IPS-18a (cell line): ENCODE results near the gene COMMD1.
"Not testable (repeated sequence)": the region's sequence is repeated elsewhere in the genome, so short reads cannot be mapped to it uniquely, and the experiment has no call there.

Experiments used
- H3K27ac ChIP-seq: one replicate; pipeline ENCODE4 v1.5.1; 2013; ENCODE audit warnings: low read length
- H3K27me3 ChIP-seq: one replicate; pipeline ENCODE4 v1.6.1; 2013; ENCODE audit warnings: mild to moderate bottlenecking, low read length; ENCODE audit not compliant: control insufficient read depth, insufficient read depth
- H3K36me3 ChIP-seq: one replicate; pipeline ENCODE4 v1.6.1; 2013; ENCODE audit warnings: low read depth, low read length; ENCODE audit not compliant: control insufficient read depth
- H3K4me1 ChIP-seq: one replicate; pipeline ENCODE4 v1.6.1; 2013; ENCODE audit warnings: low read depth, low read length; ENCODE audit not compliant: control insufficient read depth
- H3K4me3 ChIP-seq: one replicate; pipeline ENCODE4 v1.5.1; 2013; ENCODE audit warnings: low read length
- H3K9ac ChIP-seq: one replicate; pipeline ENCODE4 v1.6.1; 2013; ENCODE audit warnings: mild to moderate bottlenecking, low read length, moderate library complexity
- H3K9me3 ChIP-seq: one replicate; pipeline ENCODE4 v1.6.1; 2013; ENCODE audit warnings: low read depth, low read length; ENCODE audit not compliant: control insufficient read depth

Gene COMMD1

DNA sequence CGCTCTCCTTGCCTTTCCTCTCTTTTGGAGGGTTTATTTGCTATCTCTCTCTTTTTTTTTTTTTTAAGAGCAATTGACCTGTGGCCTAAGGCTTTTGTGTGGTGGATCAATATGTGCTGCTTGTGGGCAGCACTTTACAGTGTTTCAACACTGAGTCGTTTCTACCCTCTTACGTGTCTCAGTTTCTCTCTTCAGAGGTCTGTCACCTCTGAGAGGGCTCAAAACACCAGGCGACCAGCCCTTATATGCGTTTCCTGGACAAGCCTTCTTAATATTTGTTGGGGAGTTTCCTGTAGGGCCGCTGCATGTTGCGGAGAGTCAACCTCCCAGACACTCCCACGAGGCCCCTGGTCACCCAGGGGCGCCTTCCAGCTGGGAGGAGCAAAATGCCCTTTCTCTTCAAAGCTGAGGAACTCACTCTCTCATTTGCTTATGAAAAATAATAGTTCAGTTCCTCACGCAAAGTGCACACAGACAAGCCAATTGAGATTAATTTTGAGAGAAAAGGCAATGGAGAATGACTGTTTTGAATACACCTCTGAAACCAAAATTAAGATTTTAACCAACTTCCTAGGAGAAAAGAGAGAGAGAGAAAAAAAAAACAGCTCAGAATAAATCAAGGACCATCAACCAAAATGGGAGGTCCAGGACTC, 194.2 kb downstream of the COMMD1 start:
- no peak overlapping the region for H3K27ac ChIP-seq
- no peaks in the 10 kb centered on the region for H3K36me3 ChIP-seq
- no peaks in the 10 kb centered on the region for H3K27me3 ChIP-seq
- no peak overlapping the region for H3K9ac ChIP-seq
- H3K4me3 ChIP-seq: no peak overlapping the region
- H3K4me1 ChIP-seq: peaks cover 10% of the 10 kb centered on the region
- no peaks in the 10 kb centered on the region for H3K9me3 ChIP-seq

DNA sequence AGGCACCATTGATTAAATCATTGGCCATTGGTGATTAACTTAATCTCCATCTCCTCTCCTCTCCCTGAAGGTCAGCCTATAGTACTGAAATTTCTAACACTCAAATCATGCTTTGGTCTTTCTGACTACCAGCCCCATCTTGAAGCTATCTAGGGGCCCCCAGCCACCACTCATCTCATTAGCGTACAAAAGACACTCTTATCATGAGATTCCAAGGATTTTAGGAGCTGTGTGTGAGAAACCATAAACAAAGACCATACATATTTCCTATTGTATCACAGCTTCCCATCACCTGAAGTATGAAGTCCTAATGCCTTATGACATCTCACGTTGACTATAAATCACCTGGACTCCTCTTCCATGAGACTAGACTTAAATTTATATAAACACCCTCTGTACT, 196.4 kb downstream of the COMMD1 start:
- H3K36me3 ChIP-seq: no peaks in the 10 kb centered on the region
- H3K27ac ChIP-seq: no peak overlapping the region
- no peaks in the 10 kb centered on the region for H3K27me3 ChIP-seq
- no peak overlapping the region for H3K4me3 ChIP-seq
- H3K9me3 ChIP-seq: no peaks in the 10 kb centered on the region
- no peak overlapping the region for H3K9ac ChIP-seq
- peaks cover 3% of the 10 kb centered on the region for H3K4me1 ChIP-seq

GRCh38 chr2:62102402-62102920, 197.0 kb downstream of the COMMD1 start:
- Histone ChIP-seq H3K27ac (no peak overlapping the region), H3K4me1 (peaks cover 3% of the 10 kb centered on the region), H3K4me3 (no peak overlapping the region), H3K27me3 (no peaks in the 10 kb centered on the region), H3K9ac (no peak overlapping the region), H3K9me3 (no peaks in the 10 kb centered on the region), H3K36me3 (no peaks in the 10 kb centered on the region)

GRCh38 chr2:62109554-62109953, 204.1 kb downstream of the COMMD1 start:
- Histone ChIP-seq H3K36me3 (no peaks in the 10 kb centered on the region), H3K4me3 (no peak overlapping the region), H3K27me3 (no peaks in the 10 kb centered on the region), H3K27ac (no peak overlapping the region), H3K9me3 (no peaks in the 10 kb centered on the region), H3K4me1 (peaks cover 27% of the 10 kb centered on the region), H3K9ac (no peak overlapping the region)

- no peaks in the 10 kb centered on the region for H3K27me3 ChIP-seq
- peaks cover 33% of the 10 kb centered on the region for H3K4me1 ChIP-seq
- H3K27ac ChIP-seq: no peak overlapping the region
- no peaks in the 10 kb centered on the region for H3K36me3 ChIP-seq
- H3K4me3 ChIP-seq: no peak overlapping the region
- no peak overlapping the region for H3K9ac ChIP-seq
- no peaks in the 10 kb centered on the region for H3K9me3 ChIP-seq
These were observed 205.0 kb downstream of the COMMD1 start for GRCh38 chr2:62110415-62111025.

DNA sequence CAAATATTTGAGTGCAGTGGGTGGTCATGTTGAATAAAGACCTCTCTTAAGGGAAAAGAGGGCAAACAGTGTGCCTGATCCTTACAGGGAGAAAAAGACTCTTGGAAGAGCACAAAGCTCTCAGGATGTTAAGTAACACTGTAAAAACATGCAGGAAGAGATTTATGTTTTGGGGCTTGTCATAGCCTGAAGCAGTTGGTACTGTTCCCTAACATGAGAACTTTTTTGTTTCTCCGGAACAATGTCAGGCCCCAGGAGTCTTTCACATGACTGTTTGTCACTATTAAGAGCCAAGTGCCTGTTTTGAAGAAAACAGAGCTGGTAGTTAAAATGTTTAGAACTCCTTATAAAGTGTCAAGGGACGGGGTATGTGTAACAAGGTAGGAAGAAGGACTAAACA, 206.7 kb downstream of the COMMD1 start:
- H3K4me1 ChIP-seq: peaks cover 33% of the 10 kb centered on the region

DNA sequence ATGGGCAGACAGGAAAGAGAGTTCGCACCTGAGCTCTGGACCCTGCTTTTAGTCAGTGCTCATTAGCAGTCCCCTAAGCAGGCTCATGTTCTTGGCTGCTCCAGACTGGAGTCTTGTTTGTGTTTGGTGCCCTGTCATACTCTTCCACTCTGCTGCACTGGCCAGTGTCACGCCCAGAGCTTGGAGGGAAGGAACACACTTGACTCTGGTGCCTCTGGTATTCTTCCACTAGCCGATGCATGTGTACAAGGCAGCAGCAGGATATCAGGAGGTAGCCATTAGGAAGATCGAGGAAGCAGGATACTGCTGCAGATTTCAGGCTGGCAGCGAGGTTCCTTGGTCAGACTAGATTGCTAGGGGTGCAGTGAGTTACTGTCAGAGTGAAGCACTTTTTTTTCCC, 209.1 kb downstream of the COMMD1 start:
- no peaks in the 10 kb centered on the region for H3K9me3 ChIP-seq
- H3K9ac ChIP-seq: no peak overlapping the region
- no peaks in the 10 kb centered on the region for H3K36me3 ChIP-seq
- H3K27ac ChIP-seq: no peak overlapping the region
- H3K4me3 ChIP-seq: no peak overlapping the region
- peaks cover 33% of the 10 kb centered on the region for H3K4me1 ChIP-seq
- no peaks in the 10 kb centered on the region for H3K27me3 ChIP-seq

More for the DNA sequence above, 206.7 kb downstream of the COMMD1 start:
- no peak overlapping the region for H3K27ac ChIP-seq
- no peaks in the 10 kb centered on the region for H3K36me3 ChIP-seq
- H3K4me3 ChIP-seq: no peak overlapping the region
- H3K27me3 ChIP-seq: no peaks in the 10 kb centered on the region
- H3K9ac ChIP-seq: no peak overlapping the region
- no peaks in the 10 kb centered on the region for H3K9me3 ChIP-seq

- Histone ChIP-seq H3K36me3 (no peaks in the 10 kb centered on the region), H3K4me3 (no peak overlapping the region), H3K4me1 (peaks cover 16% of the 10 kb centered on the region), H3K27ac (no peak overlapping the region), H3K9me3 (no peaks in the 10 kb centered on the region), H3K9ac (no peak overlapping the region), H3K27me3 (no peaks in the 10 kb centered on the region)
These were observed 211.5 kb downstream of the COMMD1 start for GRCh38 chr2:62116983-62117382.

DNA sequence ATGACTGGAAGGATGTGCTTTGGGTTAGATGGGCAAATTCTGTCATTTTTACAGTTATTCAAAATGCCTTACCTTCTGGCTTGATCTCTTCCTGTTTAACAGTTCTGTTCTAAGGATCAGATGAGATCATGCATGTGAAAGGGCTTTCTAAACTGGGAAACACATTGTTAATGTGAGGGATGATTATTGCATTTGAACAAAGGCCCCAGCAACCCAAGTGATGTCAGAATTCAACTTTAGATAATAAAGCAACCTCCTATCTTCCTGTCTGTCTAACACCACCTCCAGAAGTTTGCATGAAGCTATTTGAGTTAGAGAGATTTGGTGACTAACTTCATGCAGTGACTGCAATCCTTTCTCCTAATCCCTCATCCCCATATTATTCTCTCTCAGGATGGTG, 212.7 kb downstream of the COMMD1 start:
- Histone ChIP-seq H3K27ac (no peak overlapping the region), H3K4me3 (no peak overlapping the region), H3K9me3 (no peaks in the 10 kb centered on the region), H3K4me1 (peaks cover 8% of the 10 kb centered on the region), H3K36me3 (no peaks in the 10 kb centered on the region), H3K27me3 (no peaks in the 10 kb centered on the region), H3K9ac (no peak overlapping the region)

- H3K9me3 ChIP-seq: no peaks in the 10 kb centered on the region
- H3K27me3 ChIP-seq: no peaks in the 10 kb centered on the region
- no peak overlapping the region for H3K27ac ChIP-seq
- no peaks in the 10 kb centered on the region for H3K36me3 ChIP-seq
- peaks cover 7% of the 10 kb centered on the region for H3K4me1 ChIP-seq
- no peak overlapping the region for H3K9ac ChIP-seq
- no peak overlapping the region for H3K4me3 ChIP-seq
These were observed 214.0 kb downstream of the COMMD1 start for GRCh38 chr2:62119311-62119974.

- H3K36me3 ChIP-seq, H3K9me3 ChIP-seq, H3K9ac ChIP-seq, H3K4me3 ChIP-seq, H3K27ac ChIP-seq, H3K27me3 ChIP-seq, H3K4me1 ChIP-seq: not testable (repeated sequence)
These were observed 220.8 kb downstream of the COMMD1 start for GRCh38 chr2:62126239-62126638.
